ENCODE data around the gene DES. TPM values are rescaled to one million over a fixed set of nuclear protein-coding genes. Genes with fewer than 3 reads are reported as not detected.
A peak's percentile ranks its signal among the peaks of the same experiment; 100 is the strongest.

The DES gene
- total and polyA plus RNA-seq, 2 of the 13 experiments (the other 11 are each of a cell fraction or from before 2014, with no cell fraction given) = not detected

DNA sequence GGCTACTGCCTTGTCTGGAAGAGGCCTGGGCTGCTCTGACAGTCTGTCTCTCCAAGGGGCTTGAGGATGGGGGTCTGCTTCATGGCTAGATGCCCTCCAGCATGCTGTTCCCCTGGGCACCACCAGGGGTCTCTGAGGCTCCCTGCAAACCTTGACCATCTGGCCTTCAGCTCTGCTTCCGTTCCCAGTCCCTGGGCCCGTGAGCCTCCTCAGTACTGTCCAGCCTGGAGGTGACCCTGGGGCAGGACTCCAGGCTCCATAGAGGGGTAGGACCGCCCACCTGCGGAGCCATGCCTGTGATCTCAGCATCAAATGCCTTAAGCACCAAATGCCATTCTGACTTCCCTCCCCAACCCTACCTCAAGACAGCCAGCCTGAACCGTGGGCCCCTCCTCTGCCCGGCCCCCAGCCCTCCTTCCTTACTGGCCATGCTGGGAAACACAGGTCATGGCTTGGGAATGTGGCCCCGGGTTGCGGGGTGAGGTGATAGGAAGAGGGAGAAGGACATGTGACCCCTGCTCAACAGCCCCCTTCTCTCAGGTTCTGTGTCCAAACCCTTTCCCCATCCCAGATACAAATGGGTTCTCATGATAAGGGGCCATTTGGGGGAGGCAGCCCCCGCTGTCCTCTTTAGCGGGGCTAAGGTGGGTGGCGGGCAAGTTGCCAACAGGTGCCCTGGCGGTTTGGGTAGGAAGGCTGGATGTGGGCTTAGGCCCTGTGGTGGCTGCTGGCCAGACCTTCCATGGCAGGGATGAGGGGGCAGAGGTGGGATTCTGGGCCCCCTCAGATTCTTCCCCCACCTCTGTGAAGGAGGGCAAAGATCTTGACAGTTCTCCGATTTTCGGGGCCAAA, 41.5 kb downstream of the DES start (continued):
- TF ChIP-seq ZNF460 (CRISPR knock-in tag; IDR thresholded peaks at IDR 0.05; ENCODE audit: borderline replicate concordance) (no peak), ZFP1 (CRISPR knock-in tag; IDR thresholded peaks at IDR 0.05) (no peak), MBNL3 (CRISPR knock-in tag; conservative IDR thresholded peaks at IDR 0.05) (no peak), CHCHD3 (CRISPR knock-in tag; IDR thresholded peaks at IDR 0.05) (no peak), ZFX (CRISPR knock-in tag; IDR thresholded peaks at IDR 0.05; ENCODE audit: low read depth) (peak; percentile 45; the same call in 1 of the 2 replicates), ZNF264 (CRISPR knock-in tag; IDR thresholded peaks at IDR 0.05) (no peak), ZBTB3 (CRISPR knock-in tag; IDR thresholded peaks at IDR 0.05; ENCODE audit: borderline replicate concordance, low read depth) (no peak), NFKB2 (CRISPR knock-in tag; IDR thresholded peaks at IDR 0.05; ENCODE audit: borderline replicate concordance) (no peak; the same call in 1 of the 2 replicates), MBD4 (IDR thresholded peaks at IDR 0.05; ENCODE audit: borderline replicate concordance, low read length) (no peak)

DNA sequence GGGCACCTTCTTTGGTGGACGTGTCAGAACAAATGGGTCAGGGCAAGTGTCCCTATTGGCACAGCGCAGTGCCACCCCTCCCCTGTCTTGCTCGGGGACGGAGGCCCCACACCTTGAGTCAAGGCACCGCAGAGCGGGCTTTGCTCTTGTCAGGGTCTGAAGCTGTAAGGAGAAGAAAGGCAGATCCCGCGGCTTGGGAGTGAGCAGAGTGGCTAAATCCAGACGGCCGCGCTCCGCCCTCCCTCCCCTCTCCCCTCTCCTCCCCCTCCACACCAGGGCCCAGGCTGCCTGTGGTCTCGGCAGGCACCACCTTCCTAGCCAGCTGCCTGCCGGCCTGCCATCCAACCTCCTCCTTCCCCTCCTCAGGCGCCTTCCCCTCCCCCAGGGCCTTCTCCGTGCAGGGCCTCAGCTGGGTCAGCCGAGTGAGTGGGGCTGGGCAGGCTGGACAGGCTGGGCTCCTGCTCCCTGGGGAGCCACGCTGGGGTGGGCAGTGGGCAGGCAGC, 42.3 kb downstream of the DES start:
- Histone ChIP-seq H3K4me3 (replicated peaks in 1 of 3; ENCODE audit: insufficient read depth in 1 of 3, low read depth in 2 of 3, low read length in 3 of 3) (no peak overlapping the region), H2AFZ (ENCODE audit: low read length) (no peak overlapping the region), H3K27me3 (ENCODE audit: control insufficient read depth in 1 of 2, insufficient read depth in 2 of 2, low read length in 2 of 2) (peaks cover 4 to 77% of the 10 kb centered on the region in 2 experiments; a peak in 4 of 5 replicates), H3K4me2 (ENCODE audit: low read depth, low read length) (no peak overlapping the region), H4K20me1 (ENCODE audit: insufficient read depth, low read length) (no peaks in the 10 kb centered on the region; the same call in 1 of the 2 replicates), H3K79me2 (ENCODE audit: insufficient read depth, low read length) (no peaks in the 10 kb centered on the region), H3K4me1 (ENCODE audit: insufficient read depth, low read length) (peaks cover 10% of the 10 kb centered on the region; the same call in 1 of the 2 replicates), H3K9ac (ENCODE audit: insufficient read depth, low read depth, low read length) (no peak overlapping the region), H3K9me3 (ENCODE audit: low read length) (no peaks in the 10 kb centered on the region), H3K36me3 (replicated peaks in 1 of 2; ENCODE audit: control insufficient read depth in 1 of 2, insufficient read depth in 2 of 2, low read length in 2 of 2) (no peaks in the 10 kb centered on the region), H3K27ac (ENCODE audit: extremely low read length, insufficient read depth, low read length) (no peak overlapping the region)
- ATAC-seq (no peak), DNase-seq (ENCODE audit: low spot score) (no peak), FAIRE-seq (no peak)
- intact Hi-C loops (cut with micrococcal nuclease; ENCODE audit: unreplicated experiment) = no loop called here
- in situ Hi-C loops (cut with HindIII; ENCODE audit: extremely low pct_ligation_motif_present, low pct_unique_long_range_greater_than_20kb) = no loop called here
- WGBS (ENCODE audit: low lambda C conversion rate) = 48% methylated on average over 16 of the region's 18 CpGs
- BruUV-seq (replicated peaks) = no TSS peak
- CTCF ChIA-PET (ENCODE audit: low intra/inter-chr PET ratio, low total read pairs) = no interaction called here
- TF ChIP-seq ZNF768 (CRISPR knock-in tag; IDR thresholded peaks at IDR 0.05) (no peak), GABPB1 (CRISPR knock-in tag; IDR thresholded peaks at IDR 0.05) (peak; percentile 32; the same call in 1 of the 2 replicates), PHF20 (CRISPR knock-in tag; IDR thresholded peaks at IDR 0.05) (no peak), MYPOP (CRISPR knock-in tag; IDR thresholded peaks at IDR 0.05) (no peak), RELA (CRISPR knock-in tag; IDR thresholded peaks at IDR 0.05) (no peak)
- POLR2A ChIA-PET = no interaction called here

Measured in HepG2 (cell line).